ENCODE data around the gene VCP.
"Not testable (repeated sequence)": the region's sequence is repeated elsewhere in the genome, so short reads cannot be mapped to it uniquely, and the experiment has no call there.

Gene VCP

DNA sequence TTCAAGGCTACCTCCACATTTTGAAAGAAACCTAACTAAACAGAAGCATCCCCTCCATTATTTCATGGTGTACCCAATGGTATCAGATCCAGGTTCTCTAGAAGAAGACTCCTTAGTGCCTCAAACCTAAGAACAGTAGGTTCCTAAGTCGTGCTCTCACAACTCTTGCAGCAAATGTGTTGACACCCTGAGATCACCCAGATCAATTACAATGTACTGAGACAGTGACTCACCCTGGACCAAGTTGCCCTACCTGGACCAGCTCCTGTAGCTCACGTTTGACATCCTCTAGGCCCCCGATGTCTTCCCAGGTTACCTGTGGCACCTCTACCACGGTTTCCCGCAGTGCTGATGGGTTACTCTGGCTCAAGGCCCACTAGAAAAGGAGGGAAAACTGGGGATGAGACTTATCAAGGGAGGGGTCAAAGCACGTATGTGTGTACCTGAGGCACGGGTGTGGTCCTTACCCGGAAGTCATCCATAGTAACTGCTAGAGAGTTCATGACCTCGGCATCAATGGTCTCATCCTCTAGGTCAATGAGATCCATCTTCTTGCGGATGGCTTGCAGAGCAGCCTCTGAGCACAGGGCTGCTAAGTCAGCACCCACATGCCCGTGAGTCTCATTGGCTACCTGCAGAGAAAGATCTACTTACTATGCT is 11.7 kb downstream of the VCP start:
- DNase-seq (ENCODE audit: low spot score) = no peak

GRCh38 chr9:35059438-35059837 is 13.0 kb downstream of the VCP start:
- no peak for DNase-seq (ENCODE audit: low spot score)

DNA sequence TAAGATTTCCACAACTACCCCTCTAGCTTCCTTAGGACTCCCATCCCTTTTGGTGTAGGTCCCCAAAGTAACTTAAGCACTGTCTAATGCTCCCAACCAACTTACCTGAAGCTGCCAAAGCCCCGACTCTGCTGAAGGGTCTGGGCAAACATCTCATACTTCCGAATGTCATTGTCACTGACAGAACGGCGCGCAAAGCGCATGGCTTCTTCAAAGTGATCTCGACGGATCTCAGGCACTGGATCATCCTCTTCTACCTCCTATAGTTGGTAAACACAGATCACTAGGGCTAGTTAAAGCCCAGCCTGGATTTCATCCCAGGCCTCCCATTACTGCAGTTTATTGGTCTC is 15.2 kb downstream of the VCP start:
- no peak for DNase-seq (ENCODE audit: low spot score)

DNA sequence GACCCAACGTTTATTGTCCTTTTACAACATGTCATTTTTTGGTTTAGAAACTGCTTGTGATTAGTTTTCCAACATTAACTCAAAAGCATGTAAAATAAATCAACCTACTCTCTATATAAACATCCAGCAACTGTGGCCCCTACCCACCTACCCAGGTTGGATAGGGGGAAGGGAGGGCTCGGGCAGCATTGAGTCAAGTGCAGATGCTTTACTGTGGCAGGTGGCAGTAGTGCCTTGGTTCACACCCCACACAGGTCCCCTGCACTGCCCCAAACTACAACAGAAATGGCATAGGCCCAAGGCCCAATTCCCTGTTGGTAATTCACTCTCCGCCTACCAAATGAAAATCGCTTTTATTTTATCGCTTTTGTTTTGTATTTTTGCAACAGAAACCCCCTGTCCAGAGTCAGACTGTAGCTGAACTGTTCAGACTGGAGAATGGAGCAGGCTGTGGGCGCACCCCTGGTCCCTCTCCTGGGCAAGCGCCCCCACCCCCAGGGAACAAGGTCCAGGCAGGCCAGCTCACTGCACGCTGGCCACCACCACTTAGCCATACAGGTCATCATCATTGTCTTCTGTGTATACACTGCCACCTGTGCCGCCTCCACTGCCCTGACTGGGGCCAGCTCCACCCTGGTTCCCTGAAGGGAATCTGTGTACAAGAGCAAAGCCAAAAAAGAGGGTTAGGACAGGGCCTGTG is 15.7 kb downstream of the VCP start:
- no peak for DNase-seq (ENCODE audit: low spot score)

DNA sequence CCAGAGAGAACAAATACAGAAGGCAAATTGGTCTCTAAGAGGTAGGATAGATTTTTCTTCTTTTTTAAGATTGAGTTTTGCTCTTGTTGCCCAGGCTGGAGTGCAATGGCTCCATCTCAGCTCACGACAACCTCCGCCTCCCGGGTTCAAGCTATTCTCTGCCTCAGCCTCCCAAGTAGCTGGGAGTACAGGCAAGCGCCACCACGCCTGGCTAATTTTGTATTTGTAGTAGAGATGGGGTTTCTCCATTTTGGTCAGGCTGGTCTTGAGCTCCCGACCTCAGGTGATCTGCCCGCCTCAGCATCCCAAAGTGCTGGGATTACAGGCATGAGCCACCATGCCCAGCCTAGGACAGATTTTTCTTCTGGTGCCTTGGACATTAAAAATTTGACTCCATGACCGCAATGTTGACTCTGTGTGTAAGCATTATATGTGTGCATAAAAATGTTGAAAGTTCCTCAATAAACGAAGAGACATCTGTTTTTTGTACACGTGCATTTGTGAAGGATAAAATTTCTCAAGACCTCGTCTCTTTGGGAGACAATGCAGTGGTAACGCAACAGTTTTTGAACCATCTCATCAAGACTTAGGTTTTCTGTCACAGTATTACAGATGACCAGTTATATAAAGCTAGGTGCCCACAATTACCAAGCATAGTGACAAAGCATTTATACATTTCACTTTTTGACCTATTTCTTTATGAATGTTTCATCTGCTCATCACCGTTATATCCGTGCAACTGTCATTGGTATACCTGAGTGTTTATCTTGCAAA is 17.4 kb downstream of the VCP start:
- no peak for DNase-seq (ENCODE audit: low spot score)

- DNase-seq (ENCODE audit: low spot score) = no peak
Measured at GRCh38 chr9:35054185-35054835, 18.1 kb downstream of the VCP start.

DNA sequence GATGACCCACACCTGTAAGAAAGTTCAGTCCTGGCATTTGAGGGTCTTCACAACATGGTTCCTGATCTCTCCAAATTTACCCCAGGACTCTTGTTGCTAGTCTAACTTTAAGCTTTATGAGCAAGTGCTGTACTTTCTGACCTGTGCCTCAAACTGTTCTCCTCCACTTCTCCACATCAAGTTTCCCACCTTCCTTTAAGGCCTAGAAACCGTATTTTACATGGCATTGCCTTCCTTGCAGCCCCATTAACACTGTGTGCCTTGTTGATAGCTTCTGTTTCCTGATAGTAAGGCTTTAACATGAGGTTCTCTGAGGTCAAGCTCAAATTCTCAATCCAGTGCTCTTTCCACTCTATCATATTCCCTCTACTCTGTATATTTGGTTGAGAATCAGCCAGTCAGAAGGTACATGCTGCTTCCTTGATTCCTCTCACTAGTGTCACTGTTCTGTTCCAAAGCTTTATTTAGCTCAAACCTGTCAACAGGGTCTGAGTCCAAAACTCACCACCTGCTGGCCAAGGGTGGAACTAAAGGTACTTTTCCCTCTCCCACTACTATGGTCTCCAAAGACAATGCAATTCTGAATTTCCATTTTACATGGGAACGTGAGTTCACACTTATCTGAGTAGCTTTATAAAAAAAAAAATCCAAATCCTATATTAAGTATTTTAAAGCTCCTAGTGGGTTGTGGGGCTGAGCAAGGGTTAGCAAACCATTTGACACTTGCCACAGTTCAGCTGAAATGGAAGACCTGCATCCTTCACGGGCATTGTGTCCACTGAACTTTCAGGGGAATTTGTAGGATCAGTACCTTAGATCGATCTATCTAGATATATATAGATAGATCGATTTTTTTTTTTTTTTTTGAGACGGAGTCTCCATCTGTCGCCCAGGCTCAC is 21.1 kb downstream of the VCP start:
- no peak for DNase-seq (ENCODE audit: low spot score)

- no peak for DNase-seq (ENCODE audit: low spot score)
Measured at GRCh38 chr9:35048511-35048910, 23.9 kb downstream of the VCP start.

GRCh38 chr9:35044071-35044470 is 28.4 kb downstream of the VCP start:
- DNase-seq (ENCODE audit: low spot score) = no peak

GRCh38 chr9:35042891-35043545 is 29.4 kb downstream of the VCP start:
- DNase-seq (ENCODE audit: low spot score) = no peak

GRCh38 chr9:35042081-35042604 is 30.3 kb downstream of the VCP start:
- DNase-seq (ENCODE audit: low spot score) = peak; percentile 35

- DNase-seq (ENCODE audit: low spot score) = no peak
Measured at GRCh38 chr9:35035851-35036701, 36.3 kb downstream of the VCP start.

- no peak for DNase-seq (ENCODE audit: low spot score)
Measured at GRCh38 chr9:35033101-35033500, 39.3 kb downstream of the VCP start.

DNA sequence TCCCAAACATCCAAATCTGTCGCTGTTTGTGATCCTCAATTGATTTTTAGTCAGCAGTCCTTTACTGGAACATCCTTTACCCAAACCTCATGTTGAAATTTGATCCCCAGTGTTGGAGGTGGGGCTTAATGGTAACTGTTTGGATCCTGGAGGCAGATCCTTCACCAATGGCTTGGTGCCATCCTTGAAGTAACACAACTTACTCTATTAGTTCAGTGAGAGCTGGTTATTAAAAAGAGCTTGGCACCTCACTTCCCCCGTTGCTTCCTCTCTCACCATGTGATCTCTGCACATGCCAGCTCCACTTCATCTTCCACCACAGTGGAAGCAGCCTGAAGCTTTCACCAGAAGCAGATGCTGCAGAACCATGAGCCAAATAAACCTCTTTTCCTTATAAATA is 42.6 kb downstream of the VCP start:
- no peak for DNase-seq (ENCODE audit: low spot score)

GRCh38 chr9:35029241-35029640 is 43.2 kb downstream of the VCP start:
- no peak for DNase-seq (ENCODE audit: low spot score)

DNA sequence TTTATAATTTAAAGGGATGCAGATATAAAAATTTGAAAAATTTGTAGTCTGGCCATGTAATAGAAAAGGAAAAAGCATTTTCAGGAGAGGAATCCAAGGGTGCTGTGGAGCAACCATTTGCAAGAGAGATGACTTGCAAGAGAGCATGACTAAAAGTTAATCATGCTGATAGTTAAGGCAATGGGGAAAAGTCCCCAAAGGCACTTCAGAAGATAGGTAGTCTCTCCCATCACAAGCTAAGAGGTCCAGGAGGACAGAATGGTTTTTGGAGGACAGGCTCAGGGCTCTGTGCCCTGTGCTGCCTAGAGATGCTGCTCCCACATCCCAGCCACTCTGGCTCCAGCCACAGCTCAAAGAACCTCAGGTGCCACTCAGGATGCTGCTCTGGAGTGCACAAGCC is 44.1 kb downstream of the VCP start:
- no peak for DNase-seq (ENCODE audit: low spot score)

GRCh38 chr9:35027860-35028259 is 44.6 kb downstream of the VCP start:
- no peak for DNase-seq (ENCODE audit: low spot score)

GRCh38 chr9:35027374-35027773 is 45.1 kb downstream of the VCP start:
- no peak for DNase-seq (ENCODE audit: low spot score)

DNA sequence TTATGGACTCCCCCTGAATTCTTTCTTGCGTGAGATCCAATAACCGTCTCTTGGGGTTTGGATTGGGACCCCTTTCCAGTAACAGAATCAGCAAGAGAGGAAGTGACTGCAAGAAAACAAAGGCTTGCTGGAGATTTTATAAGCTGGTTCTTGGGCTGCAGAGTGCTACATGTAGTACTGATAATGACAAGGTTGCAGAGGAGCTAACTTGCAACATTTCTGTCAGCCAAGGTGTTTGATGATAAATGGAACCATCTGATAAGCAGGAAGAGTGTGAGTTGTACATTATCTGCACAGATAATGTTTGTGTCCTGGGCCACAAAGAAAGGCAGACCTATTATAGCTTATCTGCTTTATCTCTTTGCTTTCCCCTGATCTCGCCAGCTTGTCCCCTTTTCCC is 45.8 kb downstream of the VCP start:
- no peak for DNase-seq (ENCODE audit: low spot score)

DNA sequence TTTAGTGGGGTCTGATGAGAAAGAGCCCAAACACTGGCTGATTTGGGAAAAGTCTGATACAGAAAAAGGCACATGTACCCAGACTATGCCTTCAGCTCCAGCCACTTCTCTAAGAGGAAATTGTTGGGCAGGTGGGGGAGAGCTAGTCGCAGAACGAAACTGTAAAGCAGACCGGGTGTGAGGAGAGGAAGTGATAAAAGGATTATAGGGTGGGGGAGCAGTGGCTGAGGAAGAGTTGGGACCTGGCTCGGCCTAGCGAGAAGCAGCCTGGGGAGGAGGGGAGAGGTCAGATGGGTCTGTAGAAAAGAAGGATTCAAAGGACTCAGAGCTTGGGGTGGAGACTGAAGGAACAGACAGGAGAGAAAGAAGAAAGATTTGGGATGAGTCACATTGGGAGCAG is 49.0 kb downstream of the VCP start:
- not testable (repeated sequence) for DNase-seq (ENCODE audit: low spot score)
